ENCODE measurements around the gene SLC66A2. TPM values are rescaled to one million over a fixed set of nuclear protein-coding genes. Genes with fewer than 3 reads are reported as not detected.
A peak's percentile ranks its signal among the peaks of the same experiment; 100 is the strongest.

The SLC66A2 gene
- total and polyA plus RNA-seq, 2 of the 13 experiments (the other 11 are each of a cell fraction or from before 2014, with no cell fraction given) = 33.5 to 41.9 TPM

DNA sequence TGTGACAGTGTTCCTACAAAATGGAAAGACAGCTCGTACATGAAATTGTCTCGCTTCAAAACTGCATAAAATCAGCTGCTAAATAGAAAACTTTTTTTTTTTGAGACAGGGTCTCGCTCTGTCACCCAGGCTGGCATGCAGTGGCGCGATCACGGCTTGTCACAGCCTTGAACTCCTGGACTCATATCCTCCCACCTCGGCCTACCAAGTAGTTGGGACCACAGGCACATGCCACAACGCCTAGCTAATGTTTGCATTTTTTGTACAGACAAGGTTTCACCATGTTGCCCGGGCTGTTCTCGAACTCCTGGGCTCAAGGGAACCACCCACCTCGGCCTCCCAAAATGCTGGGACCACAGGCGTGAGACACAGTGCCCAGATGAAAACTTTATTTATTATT, 33.7 kb upstream of the SLC66A2 start (continued):
- TF ChIP-seq ZNF772 (CRISPR knock-in tag; IDR thresholded peaks at IDR 0.05) (no peak), SOX5 (CRISPR knock-in tag; IDR thresholded peaks at IDR 0.05; ENCODE audit: borderline replicate concordance) (peak; percentile 25; the same call in 1 of the 2 replicates), ZNF605 (CRISPR knock-in tag; IDR thresholded peaks at IDR 0.05) (peak; percentile 59; the same call in 1 of the 2 replicates), MAFF (IDR thresholded peaks at IDR 0.05; ENCODE audit: low read depth, low read length) (no peak), ZNF564 (CRISPR knock-in tag; IDR thresholded peaks at IDR 0.05) (no peak), PCBP2 (optimal IDR thresholded peaks at IDR 0.05; ENCODE audit: low read depth, low read length, poor library complexity, severe bottlenecking) (no peak), ZNF558 (CRISPR knock-in tag; IDR thresholded peaks at IDR 0.05; ENCODE audit: borderline replicate concordance) (no peak), ZFP37 (CRISPR knock-in tag; IDR thresholded peaks at IDR 0.05; ENCODE audit: borderline replicate concordance) (no peak), REXO4 (CRISPR knock-in tag; IDR thresholded peaks at IDR 0.05; ENCODE audit: borderline replicate concordance) (no peak), SUZ12 (IDR thresholded peaks at IDR 0.05; ENCODE audit: low read depth, low read length) (no peak), ZNF678 (CRISPR knock-in tag; IDR thresholded peaks at IDR 0.05) (no peak), TCF7L2 (IDR thresholded peaks at IDR 0.05; ENCODE audit: low read depth, low read length) (no peak), ZNF263 (CRISPR knock-in tag; IDR thresholded peaks at IDR 0.05) (no peak), ZNF687 (CRISPR knock-in tag; IDR thresholded peaks at IDR 0.05) (peak; percentile 83), SMARCE1 (IDR thresholded peaks at IDR 0.05; ENCODE audit: borderline replicate concordance) (no peak)
- TF ChIP-seq, protein P1, sequence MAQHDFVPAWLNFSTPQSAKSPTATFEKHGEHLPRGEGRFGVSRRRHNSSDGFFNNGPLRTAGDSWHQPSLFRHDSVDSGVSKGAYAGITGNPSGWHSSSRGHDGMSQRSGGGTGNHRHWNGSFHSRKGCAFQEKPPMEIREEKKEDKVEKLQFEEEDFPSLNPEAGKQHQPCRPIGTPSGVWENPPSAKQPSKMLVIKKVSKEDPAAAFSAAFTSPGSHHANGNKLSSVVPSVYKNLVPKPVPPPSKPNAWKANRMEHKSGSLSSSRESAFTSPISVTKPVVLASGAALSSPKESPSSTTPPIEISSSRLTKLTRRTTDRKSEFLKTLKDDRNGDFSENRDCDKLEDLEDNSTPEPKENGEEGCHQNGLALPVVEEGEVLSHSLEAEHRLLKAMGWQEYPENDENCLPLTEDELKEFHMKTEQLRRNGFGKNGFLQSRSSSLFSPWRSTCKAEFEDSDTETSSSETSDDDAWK (CRISPR knock-in tag; IDR thresholded peaks at IDR 0.05) = no peak
- TF ChIP-seq, protein P2, sequence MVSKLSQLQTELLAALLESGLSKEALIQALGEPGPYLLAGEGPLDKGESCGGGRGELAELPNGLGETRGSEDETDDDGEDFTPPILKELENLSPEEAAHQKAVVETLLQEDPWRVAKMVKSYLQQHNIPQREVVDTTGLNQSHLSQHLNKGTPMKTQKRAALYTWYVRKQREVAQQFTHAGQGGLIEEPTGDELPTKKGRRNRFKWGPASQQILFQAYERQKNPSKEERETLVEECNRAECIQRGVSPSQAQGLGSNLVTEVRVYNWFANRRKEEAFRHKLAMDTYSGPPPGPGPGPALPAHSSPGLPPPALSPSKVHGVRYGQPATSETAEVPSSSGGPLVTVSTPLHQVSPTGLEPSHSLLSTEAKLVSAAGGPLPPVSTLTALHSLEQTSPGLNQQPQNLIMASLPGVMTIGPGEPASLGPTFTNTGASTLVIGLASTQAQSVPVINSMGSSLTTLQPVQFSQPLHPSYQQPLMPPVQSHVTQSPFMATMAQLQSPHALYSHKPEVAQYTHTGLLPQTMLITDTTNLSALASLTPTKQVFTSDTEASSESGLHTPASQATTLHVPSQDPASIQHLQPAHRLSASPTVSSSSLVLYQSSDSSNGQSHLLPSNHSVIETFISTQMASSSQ (IDR thresholded peaks at IDR 0.05; ENCODE audit: low read depth) = no peak
- TF ChIP-seq, protein P2 (CRISPR knock-in tag; IDR thresholded peaks at IDR 0.05; ENCODE audit: borderline replicate concordance) = no peak
- TF ChIP-seq, protein P3, sequence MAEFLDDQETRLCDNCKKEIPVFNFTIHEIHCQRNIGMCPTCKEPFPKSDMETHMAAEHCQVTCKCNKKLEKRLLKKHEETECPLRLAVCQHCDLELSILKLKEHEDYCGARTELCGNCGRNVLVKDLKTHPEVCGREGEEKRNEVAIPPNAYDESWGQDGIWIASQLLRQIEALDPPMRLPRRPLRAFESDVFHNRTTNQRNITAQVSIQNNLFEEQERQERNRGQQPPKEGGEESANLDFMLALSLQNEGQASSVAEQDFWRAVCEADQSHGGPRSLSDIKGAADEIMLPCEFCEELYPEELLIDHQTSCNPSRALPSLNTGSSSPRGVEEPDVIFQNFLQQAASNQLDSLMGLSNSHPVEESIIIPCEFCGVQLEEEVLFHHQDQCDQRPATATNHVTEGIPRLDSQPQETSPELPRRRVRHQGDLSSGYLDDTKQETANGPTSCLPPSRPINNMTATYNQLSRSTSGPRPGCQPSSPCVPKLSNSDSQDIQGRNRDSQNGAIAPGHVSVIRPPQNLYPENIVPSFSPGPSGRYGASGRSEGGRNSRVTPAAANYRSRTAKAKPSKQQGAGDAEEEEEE (CRISPR knock-in tag; IDR thresholded peaks at IDR 0.05; ENCODE audit: borderline replicate concordance) = no peak
